NCI-H748 (cell line): ENCODE measurements around the gene ITGA8.

Experiments used
- DNase-seq: peaks from one replicate; lab custom pipeline; 2025; ENCODE audit not compliant: unreplicated experiment; lab: John Stamatoyannopoulos, UW

Gene ITGA8

GRCh38 chr10:15472008-15472407 lies 247.7 kb downstream of the ITGA8 start:
- DNase-seq, result no peak

- no peak for DNase-seq
Observed at GRCh38 chr10:15469111-15469510, 250.6 kb downstream of the ITGA8 start.

- no peak for DNase-seq
Observed at GRCh38 chr10:15464381-15464780, 255.3 kb downstream of the ITGA8 start.
